HG03378 (cell line): Measurements from ENCODE around the gene CRADD.

Experiments used
- ATAC-seq: cut with Tn5 transposase; IDR thresholded peaks from one replicate; pipeline ENCODE4 v1.9.1; 2021; ENCODE audit warnings: mild to moderate bottlenecking, moderate library complexity; ENCODE audit not compliant: unreplicated experiment

The CRADD gene

GRCh38 chr12:93888964-93889363 is 211.8 kb downstream of the CRADD start:
- no peak for ATAC-seq

GRCh38 chr12:93889516-93890212 is 212.5 kb downstream of the CRADD start:
- no peak for ATAC-seq

- no peak for ATAC-seq
These were observed 215.5 kb downstream of the CRADD start for GRCh38 chr12:93892423-93893268.

- no peak for ATAC-seq
These were observed 217.4 kb downstream of the CRADD start for GRCh38 chr12:93894391-93895088.

- no peak for ATAC-seq
These were observed 217.9 kb downstream of the CRADD start for GRCh38 chr12:93895089-93895445.

GRCh38 chr12:93896427-93896826 is 219.3 kb downstream of the CRADD start:
- ATAC-seq: no peak

GRCh38 chr12:93896952-93897351 is 219.8 kb downstream of the CRADD start:
- ATAC-seq: no peak

- ATAC-seq: no peak
These were observed 224.6 kb downstream of the CRADD start for GRCh38 chr12:93901739-93902138.

- no peak for ATAC-seq
These were observed 225.0 kb downstream of the CRADD start for GRCh38 chr12:93902192-93902591.

GRCh38 chr12:93902736-93903562 is 225.8 kb downstream of the CRADD start:
- no peak for ATAC-seq

- no peak for ATAC-seq
These were observed 226.9 kb downstream of the CRADD start for GRCh38 chr12:93904124-93904523.

- no peak for ATAC-seq
These were observed 231.1 kb downstream of the CRADD start for GRCh38 chr12:93908264-93908663.

- no peak for ATAC-seq
These were observed 231.8 kb downstream of the CRADD start for GRCh38 chr12:93908846-93909567.

GRCh38 chr12:93911396-93911795 is 234.2 kb downstream of the CRADD start:
- ATAC-seq: no peak

- no peak for ATAC-seq
These were observed 235.0 kb downstream of the CRADD start for GRCh38 chr12:93912086-93912733.

- no peak for ATAC-seq
These were observed 236.7 kb downstream of the CRADD start for GRCh38 chr12:93913845-93914244.

GRCh38 chr12:93914281-93914680 is 237.1 kb downstream of the CRADD start:
- ATAC-seq: no peak

GRCh38 chr12:93915411-93915810 is 238.2 kb downstream of the CRADD start:
- ATAC-seq: no peak

- no peak for ATAC-seq
These were observed 239.2 kb downstream of the CRADD start for GRCh38 chr12:93916402-93916801.

GRCh38 chr12:93918262-93918661 is 241.1 kb downstream of the CRADD start:
- ATAC-seq: no peak
